Mesothelial cell of epicardium (in vitro differentiated cells): ENCODE data around the gene RNASET2. TPM values are rescaled to one million over a fixed set of nuclear protein-coding genes. Genes with fewer than 3 reads are reported as not detected.

Experiments
- DNase-seq, 2 experiments: peaks; one replicate each; pipeline ENCODE4 v3.0.0; 2021; ENCODE audit warnings: low spot score in 2 of 2; ENCODE audit not compliant: unreplicated experiment in 2 of 2
- H3K27ac Mint-ChIP-seq: 2 replicates; pipeline ENCODE4 v1.8.0; 2021; ENCODE audit warnings: mixed read lengths
- H3K27me3 Mint-ChIP-seq: 2 replicates; pipeline ENCODE4 v1.8.0; 2021; ENCODE audit warnings: low read depth, mixed read lengths
- H3K36me3 Mint-ChIP-seq: 2 replicates; pipeline ENCODE4 v1.8.0; 2021; ENCODE audit warnings: mixed read lengths
- H3K4me1 Mint-ChIP-seq: 2 replicates; pipeline ENCODE4 v1.8.0; 2021; ENCODE audit warnings: mixed read lengths
- H3K4me3 Mint-ChIP-seq: 2 replicates; pipeline ENCODE4 v1.8.0; 2021; ENCODE audit warnings: mild to moderate bottlenecking, moderate library complexity, mixed read lengths
- H3K9me3 Mint-ChIP-seq: 2 replicates; pipeline ENCODE4 v1.8.0; 2021; ENCODE audit warnings: mixed read lengths
- total RNA-seq: library from RNA; stranded (reverse); gene quantifications from 3 replicates; pipeline ENCODE4 v1.2.1, GENCODE V29; 2021
- TF ChIP-seq, protein P1 (sequence below): fragments of 200-600 bp; sonication (generic); IDR thresholded peaks from one replicate; pipeline ENCODE4 v1.5.0; 2021; ENCODE audit warnings: antibody characterized with exemption; ENCODE audit not compliant: unreplicated experiment

Gene RNASET2
- total RNA-seq, 1 donor from 2014 or later = 42.3 TPM

DNA sequence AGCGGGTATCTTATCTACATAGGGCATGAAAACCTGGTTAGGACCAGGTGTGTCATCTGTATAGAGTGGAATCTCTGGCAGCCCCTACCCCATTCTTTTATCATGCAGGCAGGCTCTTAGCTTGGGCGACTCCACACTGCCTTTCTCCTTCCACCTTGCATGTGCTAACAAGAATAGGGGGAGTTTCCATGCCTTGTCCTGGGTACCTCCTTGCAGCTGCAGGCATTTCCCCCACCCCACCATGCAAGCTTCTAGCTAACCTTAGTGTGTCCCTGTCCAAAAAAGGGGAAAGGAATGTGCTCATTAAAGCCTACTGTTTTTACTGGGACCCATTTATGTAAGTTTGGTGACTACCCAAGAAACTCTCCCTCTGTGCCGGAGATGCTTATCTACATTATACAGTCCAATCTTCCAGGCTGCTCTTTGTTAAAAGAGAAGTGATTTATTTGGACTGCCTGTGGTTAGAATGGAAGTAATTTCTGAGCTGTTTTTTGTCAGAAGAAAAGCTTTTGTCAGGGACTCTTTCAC is 32.4 kb upstream of the RNASET2 start:
- H3K4me1 Mint-ChIP-seq = peaks cover 28% of the 10 kb centered on the region
- H3K27me3 Mint-ChIP-seq = no peaks in the 10 kb centered on the region
- DNase-seq = no peak
- H3K27ac Mint-ChIP-seq = peak overlapping the region; percentile 88
- TF ChIP-seq, protein P1, sequence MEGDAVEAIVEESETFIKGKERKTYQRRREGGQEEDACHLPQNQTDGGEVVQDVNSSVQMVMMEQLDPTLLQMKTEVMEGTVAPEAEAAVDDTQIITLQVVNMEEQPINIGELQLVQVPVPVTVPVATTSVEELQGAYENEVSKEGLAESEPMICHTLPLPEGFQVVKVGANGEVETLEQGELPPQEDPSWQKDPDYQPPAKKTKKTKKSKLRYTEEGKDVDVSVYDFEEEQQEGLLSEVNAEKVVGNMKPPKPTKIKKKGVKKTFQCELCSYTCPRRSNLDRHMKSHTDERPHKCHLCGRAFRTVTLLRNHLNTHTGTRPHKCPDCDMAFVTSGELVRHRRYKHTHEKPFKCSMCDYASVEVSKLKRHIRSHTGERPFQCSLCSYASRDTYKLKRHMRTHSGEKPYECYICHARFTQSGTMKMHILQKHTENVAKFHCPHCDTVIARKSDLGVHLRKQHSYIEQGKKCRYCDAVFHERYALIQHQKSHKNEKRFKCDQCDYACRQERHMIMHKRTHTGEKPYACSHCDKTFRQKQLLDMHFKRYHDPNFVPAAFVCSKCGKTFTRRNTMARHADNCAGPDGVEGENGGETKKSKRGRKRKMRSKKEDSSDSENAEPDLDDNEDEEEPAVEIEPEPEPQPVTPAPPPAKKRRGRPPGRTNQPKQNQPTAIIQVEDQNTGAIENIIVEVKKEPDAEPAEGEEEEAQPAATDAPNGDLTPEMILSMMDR = no peak
- H3K9me3 Mint-ChIP-seq = peaks cover 6% of the 10 kb centered on the region
- H3K4me3 Mint-ChIP-seq = peak overlapping the region; percentile 32
- peaks cover 1% of the 10 kb centered on the region for H3K36me3 Mint-ChIP-seq

DNA sequence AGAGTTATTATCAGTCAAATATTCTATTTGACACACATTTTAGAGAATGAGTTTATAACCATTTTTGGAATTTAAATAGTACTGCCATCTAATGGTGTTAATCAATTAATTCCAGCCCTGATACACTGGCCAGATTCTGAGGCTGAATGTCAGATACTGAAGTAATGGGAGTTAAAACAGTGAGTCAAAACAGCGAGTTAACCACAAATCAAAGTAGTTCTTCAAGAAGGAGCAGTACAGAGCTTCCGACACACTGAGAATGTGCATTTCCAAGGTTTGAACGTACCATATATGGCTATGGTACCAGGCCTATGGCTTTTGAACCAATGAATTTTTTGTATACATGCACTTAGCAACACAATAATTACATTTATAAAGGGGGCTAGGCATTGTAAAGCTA is 31.6 kb upstream of the RNASET2 start:
- no peak overlapping the region for H3K4me3 Mint-ChIP-seq
- DNase-seq = no peak
- TF ChIP-seq, protein P1 = no peak
- peaks cover 28% of the 10 kb centered on the region for H3K4me1 Mint-ChIP-seq
- H3K27me3 Mint-ChIP-seq = no peaks in the 10 kb centered on the region
- H3K36me3 Mint-ChIP-seq = peaks cover 1% of the 10 kb centered on the region
- H3K27ac Mint-ChIP-seq = peak overlapping the region; percentile 88
- H3K9me3 Mint-ChIP-seq = peaks cover 6% of the 10 kb centered on the region

DNA sequence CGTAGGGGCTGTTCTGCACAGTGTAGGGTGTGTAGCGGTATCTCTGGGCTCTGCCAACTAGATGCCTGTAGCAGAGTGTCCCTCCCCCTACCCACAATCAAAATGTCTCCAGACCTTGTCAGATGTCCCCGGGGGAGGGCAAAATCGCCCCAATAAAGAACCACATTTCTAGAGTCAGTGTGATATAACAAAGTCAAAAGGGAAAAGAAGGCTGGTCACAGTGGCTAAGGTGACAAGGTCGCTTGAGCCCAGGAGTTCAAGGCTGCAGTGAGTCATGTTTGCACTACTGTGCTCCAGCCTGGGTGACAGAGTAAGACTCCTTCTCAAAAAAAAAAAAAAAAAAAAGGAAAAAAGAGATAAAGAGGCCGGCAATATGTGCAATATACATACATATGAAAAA is 31.1 kb upstream of the RNASET2 start:
- TF ChIP-seq, protein P1 = no peak
- no peak for DNase-seq

DNA sequence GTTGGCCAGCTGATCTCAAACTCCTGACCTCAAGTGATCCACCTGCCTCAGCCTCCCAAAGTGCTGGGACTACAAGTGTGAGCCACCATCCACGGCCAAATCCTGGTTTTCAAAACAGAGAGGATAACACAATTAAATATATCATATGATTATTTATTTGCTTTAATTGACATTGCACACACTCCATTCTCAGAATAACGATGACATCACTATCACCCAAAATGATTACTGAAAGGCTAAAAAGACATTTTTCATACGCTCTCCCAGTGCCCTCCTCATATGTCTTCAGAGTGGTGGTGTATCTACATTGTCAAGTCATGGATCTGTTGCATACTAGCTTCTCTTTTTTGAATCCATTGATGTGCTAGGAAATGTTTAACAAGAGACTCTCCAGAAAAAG is 24.4 kb upstream of the RNASET2 start:
- TF ChIP-seq, protein P1 = no peak
- no peak overlapping the region for H3K4me3 Mint-ChIP-seq
- H3K27me3 Mint-ChIP-seq = no peaks in the 10 kb centered on the region
- peaks cover 8% of the 10 kb centered on the region for H3K4me1 Mint-ChIP-seq
- DNase-seq = no peak
- peaks cover 3% of the 10 kb centered on the region for H3K9me3 Mint-ChIP-seq
- H3K36me3 Mint-ChIP-seq = peaks cover 9% of the 10 kb centered on the region
- H3K27ac Mint-ChIP-seq = no peak overlapping the region

More for the DNA sequence above, 31.1 kb upstream of the RNASET2 start:
- Mint-ChIP-seq H3K4me1 (peaks cover 28% of the 10 kb centered on the region), H3K4me3 (no peak overlapping the region), H3K9me3 (peaks cover 4% of the 10 kb centered on the region), H3K36me3 (peaks cover 3% of the 10 kb centered on the region), H3K27ac (peak overlapping the region; percentile 39), H3K27me3 (no peaks in the 10 kb centered on the region)

DNA sequence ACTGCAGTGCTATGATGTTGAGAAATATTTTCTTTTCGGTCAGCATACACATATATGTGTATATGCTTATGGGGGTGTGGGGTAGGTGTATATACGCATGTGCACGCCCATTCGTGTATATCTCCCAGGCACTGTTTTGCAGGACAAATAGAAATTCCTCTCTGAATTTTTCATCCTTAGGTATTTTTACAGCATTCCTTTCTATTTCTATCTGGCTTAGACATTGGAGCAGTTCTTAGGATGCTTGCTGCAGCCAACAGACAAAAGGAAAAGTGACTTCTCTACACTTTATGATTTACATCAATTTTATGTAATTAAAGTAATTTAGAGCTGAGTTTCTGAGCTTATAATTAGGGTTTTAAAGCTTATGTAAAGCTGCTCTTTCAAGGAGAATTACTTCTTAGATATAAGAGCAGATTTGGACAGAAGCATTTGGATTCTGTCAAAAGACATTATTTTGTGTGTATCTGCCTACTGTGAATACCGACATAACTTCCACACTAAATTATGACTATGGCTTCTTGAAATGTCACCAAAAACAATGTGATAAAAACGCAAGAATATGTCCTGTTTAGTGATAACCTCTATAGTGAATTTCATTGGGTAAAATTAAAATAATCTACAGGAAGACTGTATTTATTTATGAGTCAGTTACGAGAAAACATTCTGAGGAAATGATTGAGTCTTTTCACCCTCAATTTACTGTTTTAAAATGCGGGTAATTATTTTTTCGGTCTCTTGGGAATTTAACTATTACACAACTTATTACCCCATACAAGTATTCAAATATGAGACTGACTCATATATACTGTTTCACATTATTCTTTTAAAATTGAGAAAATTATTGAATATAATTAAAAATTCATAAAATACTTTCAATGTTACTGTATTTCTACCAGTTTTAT is 21.5 kb upstream of the RNASET2 start:
- no peaks in the 10 kb centered on the region for H3K27me3 Mint-ChIP-seq
- peaks cover 3% of the 10 kb centered on the region for H3K9me3 Mint-ChIP-seq
- no peak overlapping the region for H3K4me3 Mint-ChIP-seq
- peaks cover 7% of the 10 kb centered on the region for H3K36me3 Mint-ChIP-seq
- peaks cover 13% of the 10 kb centered on the region for H3K4me1 Mint-ChIP-seq
- DNase-seq = no peak
- TF ChIP-seq, protein P1 = no peak
- peak overlapping the region; percentile 66 for H3K27ac Mint-ChIP-seq
